Lung (tissue), 12 donors: ENCODE results near the gene CNP. TPM values are rescaled to one million over a fixed set of nuclear protein-coding genes. Genes with fewer than 3 reads are reported as not detected.

ENCODE experiments used
- ATAC-seq: fragments of 200-7000 bp; cut with Tn5 transposase; one replicate; pipeline ENCODE4 v1.9.1; 2020; ENCODE audit warnings: moderate number of reproducible peaks; ENCODE audit not compliant: insufficient read depth, low FRiP score
- DNase-seq, 3 donors: peaks; one replicate each; pipeline ENCODE4 v3.0.0-alpha.2; 2013 to 2017
- H3K27ac ChIP-seq, 2 donors: one replicate each; pipeline ENCODE4 v1.5.1; 2013; ENCODE audit warnings: mild to moderate bottlenecking in 2 of 2, moderate library complexity in 2 of 2, control low read depth in 1 of 2, inconsistent platforms in 1 of 2, low read depth in 1 of 2, low read length in 1 of 2
- H3K27me3 ChIP-seq, 3 donors: one replicate each; pipeline ENCODE4 v1.5.1; 2013; ENCODE audit warnings: low read length in 2 of 3; ENCODE audit not compliant: control insufficient read depth in 3 of 3, insufficient read depth in 3 of 3
- H3K36me3 ChIP-seq, 4 donors: one replicate each; pipeline ENCODE4 v1.5.1; 2013; ENCODE audit warnings: low read length in 4 of 4, mild to moderate bottlenecking in 1 of 4, moderate library complexity in 1 of 4; ENCODE audit not compliant: control insufficient read depth in 4 of 4, insufficient read depth in 4 of 4
- H3K4me1 ChIP-seq, 5 donors: one replicate each; pipeline ENCODE4 v1.5.1; 2013; ENCODE audit warnings: low read length in 5 of 5, mild to moderate bottlenecking in 2 of 5, moderate library complexity in 1 of 5; ENCODE audit not compliant: control insufficient read depth in 5 of 5, insufficient read depth in 5 of 5
- H3K4me3 ChIP-seq: one replicate; pipeline ENCODE4 v1.5.1; 2013; ENCODE audit warnings: mild to moderate bottlenecking, control low read depth, moderate library complexity
- H3K9ac ChIP-seq, 2 donors: one replicate each; pipeline ENCODE4 v1.5.1; 2013; ENCODE audit warnings: low read length in 2 of 2, control low read depth in 1 of 2; ENCODE audit not compliant: insufficient read depth in 1 of 2
- H3K9me3 ChIP-seq, 4 donors: one replicate each; pipeline ENCODE4 v1.5.1; 2013; ENCODE audit warnings: low read length in 3 of 4, mild to moderate bottlenecking in 1 of 4, moderate library complexity in 1 of 4; ENCODE audit not compliant: control insufficient read depth in 4 of 4, insufficient read depth in 3 of 4
- WGBS, 2 donors: extraction: QIAGEN DNeasy Blood & Tissue Kit; methylation state at CpG; one replicate each; pipeline ENCODE4 v1.1.7; 2013; 5-methylcytosine and 5-hydroxymethylcytosine counted together
- polyA plus RNA-seq, 2 donors: library from polyadenylated mRNA; stranded (reverse); fragments of 200-250 nt; gene quantifications; one replicate each; pipeline ENCODE4 v1.2.1, GENCODE V29; 2013
- total RNA-seq, 2 donors: library from RNA; depleted of rRNA in 1 of 2; stranded (reverse); fragments of >200 nt in 1 of 2; gene quantifications; one replicate each; pipeline ENCODE4 v1.2.1, GENCODE V29; 2014 to 2021
- TF ChIP-seq, protein P1 (sequence below): IDR thresholded peaks from 2 replicates; pipeline ENCODE4 v1.5.1; 2012; ENCODE audit warnings: mild to moderate bottlenecking; ENCODE audit errors: control extremely low read depth, extremely low read depth
- donor health status: control.
- donor health status: control.
- donor health status: Bipolar disorder and iron deficiency.
- donor health status: healthy.
- donor health status: DM: yes; HTN: yes; CAD: no.

Gene CNP
- total and polyA plus RNA-seq, 4 donors, result 32.3 to 53.5 (median 33.9) TPM

DNA sequence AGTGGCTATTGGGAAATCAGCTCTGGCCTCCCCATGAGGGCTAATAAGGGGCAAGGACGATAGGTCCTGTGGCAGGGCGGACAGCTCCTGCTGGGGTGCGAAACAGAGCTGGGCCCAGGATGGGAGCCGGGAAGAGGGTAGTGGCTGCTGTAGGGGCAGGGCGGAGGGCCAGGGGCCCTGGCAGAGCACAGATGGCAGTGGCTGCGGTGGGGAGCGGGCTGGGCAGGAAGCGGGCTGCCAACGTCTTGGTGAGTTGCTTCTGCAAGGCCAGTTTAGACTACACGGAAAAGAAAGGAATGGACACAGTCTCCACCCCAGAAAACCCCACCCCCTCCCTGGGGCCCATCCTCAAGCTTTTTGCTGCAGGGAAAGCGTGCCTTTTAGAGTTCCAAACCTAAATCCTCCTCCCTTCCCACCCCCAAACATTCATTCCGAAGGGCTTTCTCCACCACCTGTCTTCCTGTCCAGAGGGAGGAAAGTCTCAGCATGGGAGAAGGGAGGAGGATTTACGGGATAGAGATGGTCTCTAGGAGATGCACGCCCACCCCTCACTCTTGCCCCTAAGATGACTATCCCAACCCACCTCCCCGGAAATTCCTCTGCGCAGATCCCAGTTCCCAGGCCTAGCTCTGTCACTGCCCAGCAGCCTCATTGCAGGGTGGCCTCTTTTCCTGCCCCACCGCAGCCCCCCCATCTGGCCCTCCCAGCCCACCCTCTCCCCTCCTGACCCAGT is 60.4 kb downstream of the CNP start:
- Histone ChIP-seq H3K27ac (no peak overlapping the region), H3K4me1 (peaks cover 0 to 11% (median 0%) of the 10 kb centered on the region in 5 donors), H3K27me3 (no peaks in the 10 kb centered on the region), H3K4me3 (no peak overlapping the region), H3K9me3 (no peaks in the 10 kb centered on the region), H3K36me3 (peaks cover 0 to 20% (median 16%) of the 10 kb centered on the region in 4 donors), H3K9ac (no peak overlapping the region)
- DNase-seq, result no peak
- TF ChIP-seq, protein P1, sequence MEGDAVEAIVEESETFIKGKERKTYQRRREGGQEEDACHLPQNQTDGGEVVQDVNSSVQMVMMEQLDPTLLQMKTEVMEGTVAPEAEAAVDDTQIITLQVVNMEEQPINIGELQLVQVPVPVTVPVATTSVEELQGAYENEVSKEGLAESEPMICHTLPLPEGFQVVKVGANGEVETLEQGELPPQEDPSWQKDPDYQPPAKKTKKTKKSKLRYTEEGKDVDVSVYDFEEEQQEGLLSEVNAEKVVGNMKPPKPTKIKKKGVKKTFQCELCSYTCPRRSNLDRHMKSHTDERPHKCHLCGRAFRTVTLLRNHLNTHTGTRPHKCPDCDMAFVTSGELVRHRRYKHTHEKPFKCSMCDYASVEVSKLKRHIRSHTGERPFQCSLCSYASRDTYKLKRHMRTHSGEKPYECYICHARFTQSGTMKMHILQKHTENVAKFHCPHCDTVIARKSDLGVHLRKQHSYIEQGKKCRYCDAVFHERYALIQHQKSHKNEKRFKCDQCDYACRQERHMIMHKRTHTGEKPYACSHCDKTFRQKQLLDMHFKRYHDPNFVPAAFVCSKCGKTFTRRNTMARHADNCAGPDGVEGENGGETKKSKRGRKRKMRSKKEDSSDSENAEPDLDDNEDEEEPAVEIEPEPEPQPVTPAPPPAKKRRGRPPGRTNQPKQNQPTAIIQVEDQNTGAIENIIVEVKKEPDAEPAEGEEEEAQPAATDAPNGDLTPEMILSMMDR, result no peak
- ATAC-seq, result no peak
- 40 to 58% methylated on average over 17 of the region's 17 CpGs for WGBS, 2 donors

Other genes with a start within 250 kb of the CNP start
- gene HAP1, start 232.2 kb upstream of the CNP start, total RNA-seq, result under 1 TPM; 0.21 to 0.26 TPM
- gene HAP1, start 232.2 kb upstream of the CNP start, polyA plus RNA-seq, result under 1 TPM; 0.07 to 0.57 TPM
- gene JUP, start 180.1 kb upstream of the CNP start, total RNA-seq, result 100 to 1,000 TPM; 118 to 150 TPM
- gene JUP, start 180.1 kb upstream of the CNP start, polyA plus RNA-seq, result 10 to 100 TPM; 60.9 to 83.6 TPM
- gene P3H4, start 154.8 kb upstream of the CNP start, total RNA-seq, result 10 to 100 TPM; 12.3 to 13.2 TPM
- gene P3H4, start 154.8 kb upstream of the CNP start, polyA plus RNA-seq, result 1 to 10 TPM; 6.8 to 9.6 TPM
- gene FKBP10, start 153.8 kb upstream of the CNP start, total RNA-seq, result 10 to 100 TPM; 53.2 to 64.4 TPM
- 10 to 100 TPM; 32.6 to 43.3 TPM for gene FKBP10, start 153.8 kb upstream of the CNP start, polyA plus RNA-seq
- gene NT5C3B, start 130.6 kb upstream of the CNP start, total RNA-seq, result 10 to 100 TPM; 36.5 to 39.4 TPM
- gene NT5C3B, start 130.6 kb upstream of the CNP start, polyA plus RNA-seq, result 10 to 100 TPM; 34.9 to 68.5 TPM
- under 1 TPM in 1 of 2 donors, not detected in 1; 0.09 TPM for gene KLHL10, start 129.0 kb upstream of the CNP start, total RNA-seq
- gene KLHL10, start 129.0 kb upstream of the CNP start, polyA plus RNA-seq, result under 1 TPM; 0.08 to 0.12 TPM
- 10 to 100 TPM; 12.2 to 27.7 TPM for gene KLHL11, start 101.4 kb upstream of the CNP start, total RNA-seq
- 1 to 10 TPM in 1 of 2 donors, under 1 TPM in 1; 0.63 to 1.4 TPM for gene KLHL11, start 101.4 kb upstream of the CNP start, polyA plus RNA-seq
- 100 to 1,000 TPM in 1 of 2 donors, 10 to 100 TPM in 1; 75.5 to 158 TPM for gene ACLY, start 47.8 kb upstream of the CNP start, total RNA-seq
- gene ACLY, start 47.8 kb upstream of the CNP start, polyA plus RNA-seq, result 10 to 100 TPM; 27.5 to 82.6 TPM
- gene ODAD4, start 36.2 kb upstream of the CNP start, total RNA-seq, result 10 to 100 TPM; 12.5 to 16.7 TPM
- gene ODAD4, start 36.2 kb upstream of the CNP start, polyA plus RNA-seq, result 1 to 10 TPM; 5.4 to 6.0 TPM
- gene DNAJC7, start 50.6 kb downstream of the CNP start, total RNA-seq, result 10 to 100 TPM; 84.1 to 89.3 TPM
- 10 to 100 TPM; 66.2 to 81.8 TPM for gene DNAJC7, start 50.6 kb downstream of the CNP start, polyA plus RNA-seq
- 10 to 100 TPM; 29.2 to 32.0 TPM for gene NKIRAS2, start 53.3 kb downstream of the CNP start, total RNA-seq
- gene NKIRAS2, start 53.3 kb downstream of the CNP start, polyA plus RNA-seq, result 10 to 100 TPM; 32.7 to 44.2 TPM
- 1 to 10 TPM; 1.7 to 3.6 TPM for gene C17orf113, start 83.8 kb downstream of the CNP start, total RNA-seq
- under 1 TPM; 0.38 to 0.71 TPM for gene C17orf113, start 83.8 kb downstream of the CNP start, polyA plus RNA-seq
- under 1 TPM; 0.34 to 0.40 TPM for gene ZNF385C, start 131.7 kb downstream of the CNP start, total RNA-seq
- gene ZNF385C, start 131.7 kb downstream of the CNP start, polyA plus RNA-seq, result under 1 TPM; 0.14 to 0.57 TPM
- gene DHX58, start 145.9 kb downstream of the CNP start, total RNA-seq, result 10 to 100 TPM; 14.7 to 28.6 TPM
- 10 to 100 TPM; 22.9 to 35.1 TPM for gene DHX58, start 145.9 kb downstream of the CNP start, polyA plus RNA-seq
- gene KAT2A, start 154.6 kb downstream of the CNP start, total RNA-seq, result 10 to 100 TPM; 18.8 to 37.1 TPM
- 10 to 100 TPM; 28.3 to 56.8 TPM for gene KAT2A, start 154.6 kb downstream of the CNP start, polyA plus RNA-seq
- under 1 TPM in 1 of 2 donors, not detected in 1; 0.20 TPM for gene HSPB9, start 156.0 kb downstream of the CNP start, total RNA-seq
- gene HSPB9, start 156.0 kb downstream of the CNP start, polyA plus RNA-seq, result under 1 TPM; 0.03 to 0.18 TPM
- gene RAB5C, start 188.2 kb downstream of the CNP start, total RNA-seq, result 100 to 1,000 TPM in 1 of 2 donors, 10 to 100 TPM in 1; 73.0 to 180 TPM
- gene RAB5C, start 188.2 kb downstream of the CNP start, polyA plus RNA-seq, result 100 to 1,000 TPM; 132 to 307 TPM
- under 1 TPM; 0.11 to 0.31 TPM for gene KCNH4, start 214.3 kb downstream of the CNP start, total RNA-seq
- gene KCNH4, start 214.3 kb downstream of the CNP start, polyA plus RNA-seq, result under 1 TPM; 0.04 to 0.57 TPM
- not detected for gene HCRT, start 218.7 kb downstream of the CNP start, total RNA-seq
- gene HCRT, start 218.7 kb downstream of the CNP start, polyA plus RNA-seq, result not detected
- gene GHDC, start 227.7 kb downstream of the CNP start, total RNA-seq, result 10 to 100 TPM; 17.2 to 33.3 TPM
- gene GHDC, start 227.7 kb downstream of the CNP start, polyA plus RNA-seq, result 10 to 100 TPM; 19.3 to 26.0 TPM